NB4 (cell line): Measurements from ENCODE around the gene CKAP4.

Experiments used
- DNase-seq: peaks from one replicate; pipeline ENCODE4 v3.0.0; 2010; ENCODE audit warnings: low read depth
- H3K4me3 ChIP-seq: one replicate; pipeline ENCODE4 v1.5.1; 2011; ENCODE audit warnings: mild to moderate bottlenecking, low read depth, low read length, moderate library complexity
- CTCF ChIP-seq: IDR thresholded peaks from one replicate; pipeline ENCODE4 v1.5.1; 2012; ENCODE audit warnings: low read depth, low read length
- MAX ChIP-seq: IDR thresholded peaks from 2 replicates; pipeline ENCODE4 v1.6.1; 2011; ENCODE audit warnings: low read depth, low read length
- MYC ChIP-seq: IDR thresholded peaks from 2 replicates; pipeline ENCODE4 v1.6.1; 2011; ENCODE audit warnings: low read depth, low read length
- POLR2A ChIP-seq: IDR thresholded peaks from 2 replicates; pipeline ENCODE4 v1.6.1; 2011; ENCODE audit warnings: mild to moderate bottlenecking; ENCODE audit not compliant: insufficient read length; ENCODE audit errors: extremely low read depth

Gene CKAP4

GRCh38 chr12:106220536-106220935, 27.3 kb downstream of the CKAP4 start:
- H3K4me3 ChIP-seq, result no peak overlapping the region
- no peak for DNase-seq
- TF ChIP-seq CTCF, result no peak
- no peak for TF ChIP-seq MAX
- no peak for TF ChIP-seq MYC
- TF ChIP-seq POLR2A, result no peak

GRCh38 chr12:106219043-106219442, 28.8 kb downstream of the CKAP4 start:
- TF ChIP-seq MAX (no peak), CTCF (no peak), POLR2A (no peak), MYC (no peak)
- no peak overlapping the region for H3K4me3 ChIP-seq
- DNase-seq, result no peak

GRCh38 chr12:106217706-106218105, 30.1 kb downstream of the CKAP4 start:
- TF ChIP-seq POLR2A (no peak), CTCF (no peak), MYC (no peak), MAX (no peak)
- DNase-seq, result no peak
- no peak overlapping the region for H3K4me3 ChIP-seq

- no peak for DNase-seq
- H3K4me3 ChIP-seq, result no peak overlapping the region
- TF ChIP-seq MYC, result no peak
- no peak for TF ChIP-seq MAX
- no peak for TF ChIP-seq CTCF
- no peak for TF ChIP-seq POLR2A
Observed at GRCh38 chr12:106214571-106214970, 33.2 kb downstream of the CKAP4 start.

- TF ChIP-seq MAX (no peak), MYC (no peak), POLR2A (no peak)
- no peak for DNase-seq
- no peak overlapping the region for H3K4me3 ChIP-seq
Observed at GRCh38 chr12:106213662-106214061, 34.2 kb downstream of the CKAP4 start.

GRCh38 chr12:106211973-106212372, 35.8 kb downstream of the CKAP4 start:
- TF ChIP-seq MYC, result no peak
- TF ChIP-seq POLR2A, result no peak
- no peak for TF ChIP-seq CTCF
- TF ChIP-seq MAX, result no peak
- no peak for DNase-seq
- no peak overlapping the region for H3K4me3 ChIP-seq
